PC-9 (cell line): ENCODE measurements around the gene GYPC.

Experiments
- EZH2 ChIP-seq: fragments of 200-600 bp; sonication (generic); IDR thresholded peaks from 2 replicates; pipeline ENCODE4 v1.8.0; 2017; ENCODE audit warnings: antibody characterized with exemption, low read depth
- TF ChIP-seq, protein P1 (sequence below): fragments of 200-600 bp; sonication (generic); conservative IDR thresholded peaks from 2 replicates; pipeline ENCODE4 v1.6.1; 2017; ENCODE audit warnings: mixed run types, antibody characterized with exemption, mild to moderate bottlenecking, moderate library complexity

DNA sequence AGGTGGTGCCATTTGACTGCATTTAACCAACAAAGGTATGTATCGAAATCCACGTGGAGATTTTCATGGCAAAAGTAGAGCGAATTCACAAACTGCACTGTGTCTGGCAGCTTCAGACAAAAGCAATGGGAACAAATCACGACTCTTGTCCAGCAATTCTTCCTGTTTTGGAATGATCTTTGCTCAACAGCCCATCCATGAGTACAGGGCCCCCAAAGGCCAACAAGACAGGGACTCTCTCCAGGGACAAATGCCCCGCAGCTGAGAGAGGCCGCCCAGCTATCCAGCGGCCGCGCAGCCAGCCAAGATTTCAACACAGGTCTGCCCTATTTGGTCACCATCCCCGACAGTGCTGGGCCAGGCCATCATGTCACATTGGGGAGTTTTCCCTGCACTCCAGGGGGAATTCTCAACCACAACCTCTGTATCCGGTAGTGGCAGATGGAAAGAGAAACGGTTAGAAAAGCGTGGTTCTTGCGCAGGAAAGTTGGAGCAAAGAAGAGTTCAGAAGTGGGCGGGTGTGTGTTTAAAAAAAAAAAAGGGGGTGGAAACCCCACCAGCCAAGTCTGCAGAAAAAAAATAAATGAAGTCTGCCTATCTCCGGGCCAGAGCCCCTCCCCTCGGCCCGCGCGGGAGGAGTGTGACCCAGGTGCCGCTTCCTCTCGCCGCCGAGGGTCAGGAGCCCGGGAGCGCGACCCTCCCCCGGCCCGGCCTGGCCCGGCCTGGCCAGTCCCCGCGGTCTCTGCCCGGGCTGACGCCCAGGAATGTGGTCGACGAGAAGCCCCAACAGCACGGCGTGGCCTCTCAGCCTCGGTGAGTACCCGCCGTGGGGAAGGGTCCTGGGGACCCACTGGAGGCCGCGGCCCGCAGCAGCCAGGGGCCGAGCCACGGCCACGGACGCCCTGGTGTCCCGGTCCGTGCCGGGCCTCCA, at the start of gene GYPC:
- TF ChIP-seq, protein P1, sequence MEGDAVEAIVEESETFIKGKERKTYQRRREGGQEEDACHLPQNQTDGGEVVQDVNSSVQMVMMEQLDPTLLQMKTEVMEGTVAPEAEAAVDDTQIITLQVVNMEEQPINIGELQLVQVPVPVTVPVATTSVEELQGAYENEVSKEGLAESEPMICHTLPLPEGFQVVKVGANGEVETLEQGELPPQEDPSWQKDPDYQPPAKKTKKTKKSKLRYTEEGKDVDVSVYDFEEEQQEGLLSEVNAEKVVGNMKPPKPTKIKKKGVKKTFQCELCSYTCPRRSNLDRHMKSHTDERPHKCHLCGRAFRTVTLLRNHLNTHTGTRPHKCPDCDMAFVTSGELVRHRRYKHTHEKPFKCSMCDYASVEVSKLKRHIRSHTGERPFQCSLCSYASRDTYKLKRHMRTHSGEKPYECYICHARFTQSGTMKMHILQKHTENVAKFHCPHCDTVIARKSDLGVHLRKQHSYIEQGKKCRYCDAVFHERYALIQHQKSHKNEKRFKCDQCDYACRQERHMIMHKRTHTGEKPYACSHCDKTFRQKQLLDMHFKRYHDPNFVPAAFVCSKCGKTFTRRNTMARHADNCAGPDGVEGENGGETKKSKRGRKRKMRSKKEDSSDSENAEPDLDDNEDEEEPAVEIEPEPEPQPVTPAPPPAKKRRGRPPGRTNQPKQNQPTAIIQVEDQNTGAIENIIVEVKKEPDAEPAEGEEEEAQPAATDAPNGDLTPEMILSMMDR, result no peak
- no peak for TF ChIP-seq EZH2
